Measurements from ENCODE around the gene GJA3.

GJA3 gene

GRCh38 chr13:20109037-20109436 lies 51.8 kb downstream of the GJA3 start:
- in situ Hi-C loops (cut with HindIII; ENCODE audit: low pct_unique_long_range_greater_than_20kb, low sequenced_read_pairs), result no loop called here

DNA sequence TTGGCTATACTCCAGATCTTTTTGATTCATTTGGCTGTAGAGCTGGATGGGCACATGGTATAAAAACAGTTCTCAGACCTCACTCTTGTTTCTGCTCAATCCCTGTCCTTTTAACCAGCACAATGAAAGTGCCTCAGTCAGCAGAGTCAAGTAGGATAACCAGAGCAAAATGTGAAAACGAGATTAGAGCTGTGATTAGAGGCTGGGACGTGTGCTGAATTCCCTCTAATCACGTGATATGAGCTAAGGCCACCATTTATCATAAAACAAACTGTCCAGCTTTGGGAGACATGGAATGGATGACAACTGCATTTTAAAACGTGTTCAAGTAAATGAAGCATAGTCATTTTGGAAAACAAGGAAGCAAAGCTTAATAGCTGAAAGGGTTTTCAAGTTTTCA lies 54.1 kb downstream of the GJA3 start:
- in situ Hi-C loops (cut with HindIII; ENCODE audit: low pct_unique_long_range_greater_than_20kb, low sequenced_read_pairs), result no loop called here
- DNase-seq (ENCODE audit: low read depth in 1 of 2, low spot score in 1 of 2), result no peak
- TF ChIP-seq JUND (IDR thresholded peaks at IDR 0.05; ENCODE audit: low read depth), result no peak

More at GRCh38 chr13:20109037-20109436, 51.8 kb downstream of the GJA3 start:
- no peak for DNase-seq (ENCODE audit: low read depth in 1 of 2, low spot score in 1 of 2)
- no peak for TF ChIP-seq JUND (IDR thresholded peaks at IDR 0.05; ENCODE audit: low read depth)

- in situ Hi-C loops (cut with HindIII; ENCODE audit: low pct_unique_long_range_greater_than_20kb, low sequenced_read_pairs), result no loop called here
- TF ChIP-seq JUND (IDR thresholded peaks at IDR 0.05; ENCODE audit: low read depth), result no peak
- no peak for DNase-seq (ENCODE audit: low read depth in 1 of 2, low spot score in 1 of 2)
These were observed 55.6 kb downstream of the GJA3 start for GRCh38 chr13:20105161-20105689.

DNA sequence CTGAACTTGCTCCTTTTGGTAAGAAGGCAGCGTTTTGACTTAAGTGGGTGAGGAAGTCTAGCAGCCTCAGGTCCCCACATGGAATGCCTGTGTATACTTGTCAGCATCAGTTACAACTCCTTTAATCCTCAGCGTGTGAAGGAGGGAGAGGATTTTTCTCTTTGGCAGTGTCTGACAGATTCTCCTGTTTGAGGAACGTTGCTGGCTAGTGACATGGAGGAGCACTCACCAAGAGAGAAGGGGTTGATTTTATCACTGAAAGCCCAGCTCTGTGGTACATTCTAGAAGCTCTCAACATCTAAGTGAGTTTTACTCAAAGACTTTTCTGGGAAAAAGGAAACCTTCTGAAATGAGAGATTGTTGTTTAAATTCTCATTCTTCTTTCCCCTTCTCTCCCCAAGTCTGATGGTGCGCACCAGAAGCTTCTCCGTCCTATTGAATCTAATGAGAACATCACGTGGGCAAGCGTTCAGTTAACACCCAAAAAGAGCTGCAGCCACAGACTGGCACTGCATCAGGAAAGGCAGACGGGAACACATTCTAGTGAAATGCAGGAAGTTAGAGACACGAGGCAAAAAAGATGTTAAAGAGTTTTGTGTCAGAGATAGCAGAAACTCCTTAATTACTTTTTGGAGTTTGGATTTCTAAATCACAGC lies 58.2 kb downstream of the GJA3 start:
- no peak for DNase-seq (ENCODE audit: low read depth in 1 of 2, low spot score in 1 of 2)
- in situ Hi-C loops (cut with HindIII; ENCODE audit: low pct_unique_long_range_greater_than_20kb, low sequenced_read_pairs), result no loop called here
- no peak for TF ChIP-seq JUND (IDR thresholded peaks at IDR 0.05; ENCODE audit: low read depth)

DNA sequence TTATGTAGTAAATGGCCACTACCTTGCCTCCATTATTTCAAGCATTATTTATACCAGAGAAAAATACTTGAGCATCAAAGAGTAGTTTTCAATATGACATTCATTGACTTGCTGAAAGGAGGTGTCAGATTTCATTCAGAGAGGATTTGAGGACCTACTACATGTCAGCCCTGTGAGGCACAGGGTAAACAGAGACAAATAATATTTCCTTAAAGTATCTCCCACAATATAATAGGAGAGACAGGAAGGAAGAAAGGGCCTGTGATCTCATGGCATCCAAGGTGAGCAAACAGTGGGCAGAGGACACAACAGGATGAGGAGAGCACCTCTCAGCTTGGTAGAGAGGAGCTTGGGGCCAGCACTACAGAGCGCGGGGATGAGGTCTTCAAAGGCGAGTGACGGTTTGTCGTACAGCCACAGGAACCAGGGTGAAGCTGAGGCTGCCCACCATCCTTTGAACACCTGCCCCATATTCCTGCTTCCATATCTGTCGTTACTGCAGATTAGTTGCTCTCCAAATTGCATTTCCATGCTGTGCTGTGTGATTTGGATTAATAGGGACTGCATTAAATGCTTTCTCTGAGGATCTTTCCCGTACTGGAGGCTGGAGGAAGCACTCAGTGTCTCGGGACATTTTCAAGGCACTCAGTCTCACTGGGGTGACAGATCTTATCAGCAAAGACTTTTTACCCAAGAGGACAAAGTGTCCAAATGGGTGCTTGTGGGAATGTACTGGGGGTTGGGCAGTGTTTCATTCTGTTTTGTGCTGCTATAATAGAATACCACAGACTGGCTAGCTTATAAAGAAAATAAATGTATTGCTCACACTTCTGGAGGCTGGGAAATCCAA lies 59.2 kb downstream of the GJA3 start:
- TF ChIP-seq JUND (IDR thresholded peaks at IDR 0.05; ENCODE audit: low read depth), result no peak
- peak in 1 of 2 experiments; percentile 25 for DNase-seq (ENCODE audit: low read depth in 1 of 2, low spot score in 1 of 2)
- in situ Hi-C loops (cut with HindIII; ENCODE audit: low pct_unique_long_range_greater_than_20kb, low sequenced_read_pairs), result no loop called here

DNA sequence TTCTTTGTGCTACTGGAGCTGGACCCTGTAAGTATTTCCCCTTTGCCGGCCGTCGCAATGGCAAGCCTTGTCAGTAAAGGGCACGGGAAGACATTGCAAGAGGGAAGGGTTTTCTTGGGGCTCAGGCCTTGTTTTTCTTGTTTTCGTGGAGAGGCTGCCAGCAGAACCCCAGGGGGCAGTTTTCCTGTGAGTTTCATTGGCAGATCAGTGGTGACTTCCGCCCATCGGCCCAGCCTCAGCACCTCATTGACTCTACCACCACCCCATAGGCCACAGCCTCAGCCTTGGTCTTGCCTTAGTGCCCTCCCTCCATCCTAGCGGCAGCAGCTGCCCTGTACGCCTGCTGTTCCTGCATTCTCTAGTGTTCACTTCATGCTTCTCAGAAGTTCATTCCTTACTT lies 61.5 kb downstream of the GJA3 start:
- in situ Hi-C loops (cut with HindIII; ENCODE audit: low pct_unique_long_range_greater_than_20kb, low sequenced_read_pairs), result no loop called here
- DNase-seq (ENCODE audit: low read depth in 1 of 2, low spot score in 1 of 2), result no peak
- no peak for TF ChIP-seq JUND (IDR thresholded peaks at IDR 0.05; ENCODE audit: low read depth)

DNA sequence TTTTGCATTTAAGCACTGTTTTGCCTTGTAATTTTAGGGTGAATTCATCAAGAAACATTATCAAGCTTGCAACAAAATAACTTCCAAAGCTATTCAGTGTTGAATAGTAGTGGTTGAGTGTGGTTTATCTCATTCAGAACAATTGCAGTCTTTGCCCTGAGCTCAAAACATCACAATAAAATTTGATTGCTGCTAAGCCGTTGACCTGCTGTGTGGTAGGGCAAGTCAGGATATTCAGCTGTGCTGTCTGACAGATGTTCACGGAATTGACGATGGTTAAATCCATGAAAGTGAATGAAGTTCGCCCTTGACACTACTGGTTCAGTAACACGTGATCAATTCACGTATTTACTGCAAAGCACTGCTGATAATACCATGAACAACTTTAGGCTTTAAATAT lies 66.9 kb downstream of the GJA3 start:
- no peak for TF ChIP-seq JUND (IDR thresholded peaks at IDR 0.05; ENCODE audit: low read depth)
- DNase-seq (ENCODE audit: low read depth in 1 of 2, low spot score in 1 of 2), result no peak
- in situ Hi-C loops (cut with HindIII; ENCODE audit: low pct_unique_long_range_greater_than_20kb, low sequenced_read_pairs), result no loop called here

DNA sequence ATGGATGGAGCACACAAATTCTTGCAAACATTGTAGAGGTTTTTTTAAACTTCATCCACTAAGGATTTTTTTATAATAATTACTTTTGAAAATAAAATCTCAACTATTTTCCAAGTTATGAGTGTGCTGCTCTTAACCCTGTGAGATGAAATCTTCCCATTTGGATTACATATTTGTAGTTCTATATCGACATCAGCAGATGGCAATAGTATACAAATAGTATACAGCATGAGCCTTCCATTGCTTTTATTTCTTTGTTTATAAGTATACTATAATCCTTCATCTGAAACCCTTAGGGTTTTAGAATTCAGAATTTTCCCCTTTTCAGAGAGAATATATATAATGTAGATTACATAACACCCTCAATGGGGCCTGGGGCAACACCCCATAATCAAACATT lies 70.5 kb downstream of the GJA3 start:
- DNase-seq (ENCODE audit: low read depth in 1 of 2, low spot score in 1 of 2), result peak in 1 of 2 experiments; percentile 20
- in situ Hi-C loops (cut with HindIII; ENCODE audit: low pct_unique_long_range_greater_than_20kb, low sequenced_read_pairs), result no loop called here
- no peak for TF ChIP-seq JUND (IDR thresholded peaks at IDR 0.05; ENCODE audit: low read depth)

Data from T47D (cell line).